H9 (cell line): Measurements from ENCODE around the gene SPATA1. TPM values are rescaled to one million over a fixed set of nuclear protein-coding genes. Genes with fewer than 3 reads are reported as not detected.

ENCODE experiments used
- DNase-seq: peaks from one replicate; pipeline ENCODE4 v3.0.0-alpha.2; 2017
- H2AFZ ChIP-seq: one replicate; pipeline ENCODE4 v1.6.1; 2013; ENCODE audit warnings: mild to moderate bottlenecking, low read length, control low read depth, moderate library complexity
- H2AK5ac ChIP-seq: 2 replicates; pipeline ENCODE4 v1.6.1; 2013; ENCODE audit warnings: low read length, control low read depth, mixed read lengths; ENCODE audit not compliant: insufficient read length
- H2BK120ac ChIP-seq: one replicate; pipeline ENCODE4 v1.6.1; 2013; ENCODE audit warnings: low read depth, mild to moderate bottlenecking, low read length, control low read depth, inconsistent platforms; ENCODE audit not compliant: poor library complexity, severe bottlenecking
- H2BK12ac ChIP-seq: 2 replicates; pipeline ENCODE4 v1.6.1; 2013; ENCODE audit warnings: low read length, control low read depth, mixed read lengths, low read depth; ENCODE audit not compliant: insufficient read length
- H2BK15ac ChIP-seq: 2 replicates; pipeline ENCODE4 v1.6.1; 2013; ENCODE audit warnings: low read depth, low read length, control low read depth
- H2BK20ac ChIP-seq: one replicate; pipeline ENCODE4 v1.6.1; 2013; ENCODE audit warnings: low read depth, mild to moderate bottlenecking, low read length, control low read depth, inconsistent platforms; ENCODE audit not compliant: poor library complexity, severe bottlenecking
- H2BK5ac ChIP-seq: 2 replicates; pipeline ENCODE4 v1.6.1; 2013; ENCODE audit warnings: low read length, control low read depth, mixed read lengths; ENCODE audit not compliant: insufficient read length
- H3K14ac ChIP-seq: 2 replicates; pipeline ENCODE4 v1.6.1; 2013; ENCODE audit warnings: low read length, control low read depth; ENCODE audit not compliant: insufficient read depth
- H3K18ac ChIP-seq: 2 replicates; pipeline ENCODE4 v1.6.1; 2013; ENCODE audit warnings: low read depth, mild to moderate bottlenecking, mixed read lengths, low read length, control low read depth; ENCODE audit not compliant: insufficient read length
- H3K23ac ChIP-seq: 2 replicates; pipeline ENCODE4 v1.6.1; 2013; ENCODE audit warnings: low read length, control low read depth, mixed read lengths, low read depth; ENCODE audit not compliant: insufficient read length
- H3K23me2 ChIP-seq: 2 replicates; pipeline ENCODE4 v1.6.1; 2013; ENCODE audit warnings: low read depth, mild to moderate bottlenecking, mixed read lengths, low read length, control low read depth; ENCODE audit not compliant: insufficient read length, poor library complexity, severe bottlenecking
- H3K27ac ChIP-seq: 2 replicates; pipeline ENCODE4 v1.5.1; 2013; ENCODE audit warnings: low read length, control low read depth, mixed read lengths, low read depth; ENCODE audit not compliant: insufficient read length
- H3K27me3 ChIP-seq: 2 replicates; pipeline ENCODE4 v1.6.1; 2013; ENCODE audit warnings: low read length, control low read depth, inconsistent platforms; ENCODE audit not compliant: insufficient read depth
- H3K4ac ChIP-seq: 2 replicates; pipeline ENCODE4 v1.6.1; 2013; ENCODE audit warnings: low read depth, mild to moderate bottlenecking, control low read depth, inconsistent platforms, low read length, moderate library complexity
- H3K4me1 ChIP-seq: 2 replicates; pipeline ENCODE4 v1.6.1; 2013; ENCODE audit warnings: low read length, control low read depth, inconsistent platforms; ENCODE audit not compliant: insufficient read depth
- H3K4me2 ChIP-seq: 2 replicates; pipeline ENCODE4 v1.6.1; 2013; ENCODE audit warnings: low read length, control low read depth, mixed read lengths; ENCODE audit not compliant: insufficient read length, insufficient read depth
- H3K56ac ChIP-seq: 2 replicates; pipeline ENCODE4 v1.6.1; 2013; ENCODE audit warnings: low read depth, mild to moderate bottlenecking, mixed read lengths, low read length, control low read depth; ENCODE audit not compliant: insufficient read length
- H3K79me1 ChIP-seq: 2 replicates; pipeline ENCODE4 v1.6.1; 2013; ENCODE audit warnings: low read depth, mild to moderate bottlenecking, moderate library complexity, low read length, control low read depth, inconsistent platforms; ENCODE audit not compliant: insufficient read depth, poor library complexity, severe bottlenecking
- H3K79me2 ChIP-seq: 2 replicates; pipeline ENCODE4 v1.6.1; 2013; ENCODE audit warnings: low read length, control low read depth, inconsistent platforms; ENCODE audit not compliant: insufficient read depth
- H3K9ac ChIP-seq: 2 replicates; pipeline ENCODE4 v1.6.1; 2013; ENCODE audit warnings: low read length, control low read depth, mixed read lengths; ENCODE audit not compliant: insufficient read length; ENCODE audit errors: extremely low read depth
- H3K9me3 ChIP-seq: one replicate; pipeline ENCODE4 v1.6.1; 2013; ENCODE audit warnings: low read depth, low read length, inconsistent platforms; ENCODE audit not compliant: control insufficient read depth
- H3T11ph ChIP-seq: one replicate; pipeline ENCODE4 v1.6.1; 2013; ENCODE audit warnings: mild to moderate bottlenecking, low read length, control low read depth, inconsistent platforms
- H4K20me1 ChIP-seq: one replicate; pipeline ENCODE4 v1.6.1; 2013; ENCODE audit not compliant: control insufficient read depth, insufficient read length, insufficient read depth
- H4K5ac ChIP-seq: 2 replicates; pipeline ENCODE4 v1.6.1; 2013; ENCODE audit warnings: low read depth, mild to moderate bottlenecking, mixed read lengths, low read length, control low read depth; ENCODE audit not compliant: insufficient read length
- H4K8ac ChIP-seq: replicated peaks from 2 replicates; pipeline ENCODE4 v1.6.1; 2013; ENCODE audit warnings: low read length, control low read depth, mixed read lengths, low read depth; ENCODE audit not compliant: insufficient read length
- H4K91ac ChIP-seq: 2 replicates; pipeline ENCODE4 v1.6.1; 2013; ENCODE audit warnings: low read depth, mild to moderate bottlenecking, moderate library complexity, mixed read lengths, low read length, control low read depth; ENCODE audit not compliant: insufficient read length
- H3K27ac Mint-ChIP-seq, 3 experiments: 2 replicates in 2 of 3; 3 replicates in 1 of 3; pipeline ENCODE4 v1.8.0; 2020 to 2021; ENCODE audit warnings: mixed read lengths in 3 of 3, mild to moderate bottlenecking in 1 of 3, moderate library complexity in 1 of 3
- H3K27me3 Mint-ChIP-seq: 2 replicates; pipeline ENCODE4 v1.8.0; 2021; ENCODE audit warnings: low read depth, mild to moderate bottlenecking, moderate library complexity, mixed read lengths
- H3K36me3 Mint-ChIP-seq, 3 experiments: 2 replicates in 2 of 3; 3 replicates in 1 of 3; pipeline ENCODE4 v1.8.0; 2020 to 2021; ENCODE audit warnings: low read depth in 3 of 3, mixed read lengths in 3 of 3; ENCODE audit not compliant: insufficient read depth in 1 of 3
- H3K4me1 Mint-ChIP-seq, 2 experiments: 2 replicates each; pipeline ENCODE4 v1.8.0; 2020; ENCODE audit warnings: mixed read lengths in 2 of 2
- H3K4me3 Mint-ChIP-seq, 2 experiments: 2 replicates in 1 of 2; 3 replicates in 1 of 2; pipeline ENCODE4 v1.8.0; 2020 to 2021; ENCODE audit warnings: mild to moderate bottlenecking in 2 of 2, mixed read lengths in 2 of 2, moderate library complexity in 1 of 2
- H3K9me3 Mint-ChIP-seq, 2 experiments: 2 replicates in 1 of 2; 3 replicates in 1 of 2; pipeline ENCODE4 v1.8.0; 2020; ENCODE audit warnings: mild to moderate bottlenecking in 2 of 2, mixed read lengths in 2 of 2, moderate library complexity in 1 of 2
- WGBS: extraction: QIAGEN DNeasy Blood & Tissue Kit; methylation state at CpG from one replicate; pipeline ENCODE4 v1.1.7; 2013; ENCODE audit warnings: missing lambda C conversion rate, low lambda C conversion rate, mixed read lengths; ENCODE audit not compliant: insufficient read length; ENCODE audit errors: extremely low coverage; 5-methylcytosine and 5-hydroxymethylcytosine counted together
- total RNA-seq: library from RNA; stranded (reverse); gene quantifications from 2 replicates; pipeline ENCODE4 v1.2.1, GENCODE V29; 2021
- TF ChIP-seq, protein P1 (sequence below): fragments of 200-600 bp; sonication (generic); conservative IDR thresholded peaks from 3 replicates; pipeline ENCODE4 v1.8.0; 2021; ENCODE audit warnings: antibody characterized with exemption, mild to moderate bottlenecking

Gene SPATA1
- total RNA-seq, 1 experiment from 2014 or later, result not detected

- no CpG with 5 or more reads among the region's 1 CpG for WGBS
- no peak overlapping the region for H4K5ac ChIP-seq
- no peak overlapping the region for H3K56ac ChIP-seq
- no peak overlapping the region for H2BK120ac ChIP-seq
- no peak overlapping the region for H4K8ac ChIP-seq
- no peak overlapping the region for H3K14ac ChIP-seq
- H3K4me1 Mint-ChIP-seq, result peaks cover 8% of the 10 kb centered on the region in 2 experiments
- no peak overlapping the region for H2BK15ac ChIP-seq
- no peak for DNase-seq
- no peak overlapping the region for H2AFZ ChIP-seq
- peaks cover 41 to 49% of the 10 kb centered on the region in 2 experiments for H3K9me3 Mint-ChIP-seq
- H2BK5ac ChIP-seq, result no peak overlapping the region
- no peaks in the 10 kb centered on the region for H3K79me2 ChIP-seq
- H3K23ac ChIP-seq, result no peak overlapping the region
- no peaks in the 10 kb centered on the region for H3K4me1 ChIP-seq
- no peak overlapping the region for H2BK20ac ChIP-seq
- no peak overlapping the region for H3K4ac ChIP-seq
- H3K4me2 ChIP-seq, result no peak overlapping the region
- H3K79me1 ChIP-seq, result no peaks in the 10 kb centered on the region
- no peaks in the 10 kb centered on the region for H3K23me2 ChIP-seq
- H3K27me3 ChIP-seq, result no peaks in the 10 kb centered on the region
- peaks cover 17% of the 10 kb centered on the region for H3K9me3 ChIP-seq
- no peak overlapping the region for H3T11ph ChIP-seq
- no peak overlapping the region for H2BK12ac ChIP-seq
- H3K27ac Mint-ChIP-seq, result peak overlapping the region in 1 of 3 experiments; percentile 88; a peak in 2 of 7 replicates
- peaks cover 23 to 38% (median 28%) of the 10 kb centered on the region in 3 experiments for H3K36me3 Mint-ChIP-seq
- H3K27me3 Mint-ChIP-seq, result peaks cover 2% of the 10 kb centered on the region
- no peak overlapping the region for H4K91ac ChIP-seq
- H2AK5ac ChIP-seq, result no peak overlapping the region
- no peak overlapping the region for H3K9ac ChIP-seq
- H3K27ac ChIP-seq, result no peak overlapping the region
- TF ChIP-seq, protein P1, sequence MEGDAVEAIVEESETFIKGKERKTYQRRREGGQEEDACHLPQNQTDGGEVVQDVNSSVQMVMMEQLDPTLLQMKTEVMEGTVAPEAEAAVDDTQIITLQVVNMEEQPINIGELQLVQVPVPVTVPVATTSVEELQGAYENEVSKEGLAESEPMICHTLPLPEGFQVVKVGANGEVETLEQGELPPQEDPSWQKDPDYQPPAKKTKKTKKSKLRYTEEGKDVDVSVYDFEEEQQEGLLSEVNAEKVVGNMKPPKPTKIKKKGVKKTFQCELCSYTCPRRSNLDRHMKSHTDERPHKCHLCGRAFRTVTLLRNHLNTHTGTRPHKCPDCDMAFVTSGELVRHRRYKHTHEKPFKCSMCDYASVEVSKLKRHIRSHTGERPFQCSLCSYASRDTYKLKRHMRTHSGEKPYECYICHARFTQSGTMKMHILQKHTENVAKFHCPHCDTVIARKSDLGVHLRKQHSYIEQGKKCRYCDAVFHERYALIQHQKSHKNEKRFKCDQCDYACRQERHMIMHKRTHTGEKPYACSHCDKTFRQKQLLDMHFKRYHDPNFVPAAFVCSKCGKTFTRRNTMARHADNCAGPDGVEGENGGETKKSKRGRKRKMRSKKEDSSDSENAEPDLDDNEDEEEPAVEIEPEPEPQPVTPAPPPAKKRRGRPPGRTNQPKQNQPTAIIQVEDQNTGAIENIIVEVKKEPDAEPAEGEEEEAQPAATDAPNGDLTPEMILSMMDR, result no peak
- no peak overlapping the region for H3K18ac ChIP-seq
- H4K20me1 ChIP-seq, result no peaks in the 10 kb centered on the region
- H3K4me3 Mint-ChIP-seq, result no peak overlapping the region
Measured at GRCh38 chr1:84611091-84611490, 104.9 kb downstream of the SPATA1 start.
